ENCODE data around the gene HPS5. TPM values are rescaled to one million over a fixed set of nuclear protein-coding genes. Genes with fewer than 3 reads are reported as not detected.
"Not testable (repeated sequence)": the region's sequence is repeated elsewhere in the genome, so short reads cannot be mapped to it uniquely, and the experiment has no call there.

HPS5 gene
- total RNA-seq, 1 donor from 2014 or later = 24.3 TPM

- no peak for DNase-seq
These were observed 50.7 kb downstream of the HPS5 start for GRCh38 chr11:18271206-18271605.

- DNase-seq = no peak
These were observed 51.8 kb downstream of the HPS5 start for GRCh38 chr11:18270102-18270501.

GRCh38 chr11:18269252-18269651 lies 52.7 kb downstream of the HPS5 start:
- not testable (repeated sequence) for DNase-seq

- DNase-seq = not testable (repeated sequence)
These were observed 54.4 kb downstream of the HPS5 start for GRCh38 chr11:18267335-18268133.

GRCh38 chr11:18265949-18266348 lies 56.0 kb downstream of the HPS5 start, which contains the start of gene SAA1:
Gene SAA1, plus strand, starts transcription at chr11:18266264. Its CDS starts 624 bp downstream, at chr11:18266888.
- DNase-seq = no peak

GRCh38 chr11:18264677-18265555 lies 57.0 kb downstream of the HPS5 start:
- no peak for DNase-seq

GRCh38 chr11:18264035-18264434 lies 57.9 kb downstream of the HPS5 start:
- no peak for DNase-seq

GRCh38 chr11:18262681-18263350 lies 59.1 kb downstream of the HPS5 start:
- DNase-seq = not testable (repeated sequence)

- no peak for DNase-seq
These were observed 60.2 kb downstream of the HPS5 start for GRCh38 chr11:18261721-18262120.

GRCh38 chr11:18259259-18259658 lies 62.7 kb downstream of the HPS5 start:
- no peak for DNase-seq

- DNase-seq = no peak
These were observed 67.1 kb downstream of the HPS5 start for GRCh38 chr11:18254781-18255361.

- DNase-seq = no peak
These were observed 68.1 kb downstream of the HPS5 start for GRCh38 chr11:18253778-18254338.

- DNase-seq = no peak
These were observed 68.7 kb downstream of the HPS5 start for GRCh38 chr11:18253233-18253632.

- no peak for DNase-seq
These were observed 73.4 kb downstream of the HPS5 start, which contains the start of gene SAA2 for GRCh38 chr11:18248561-18248960. Gene SAA2, minus strand, starts transcription at chr11:18248668. Its CDS starts 657 bp downstream, at chr11:18248011.

GRCh38 chr11:18247191-18247581 lies 74.8 kb downstream of the HPS5 start:
- not testable (repeated sequence) for DNase-seq

- not testable (repeated sequence) for DNase-seq
These were observed 75.4 kb downstream of the HPS5 start for GRCh38 chr11:18246379-18247190.

- no peak for DNase-seq
These were observed 76.5 kb downstream of the HPS5 start for GRCh38 chr11:18245396-18245795.

- peak; percentile 50 for DNase-seq
These were observed 78.1 kb downstream of the HPS5 start for GRCh38 chr11:18243783-18244362.

- DNase-seq = no peak
These were observed 82.3 kb downstream of the HPS5 start for GRCh38 chr11:18239655-18240054.

- DNase-seq = no peak
These were observed 85.1 kb downstream of the HPS5 start, which contains the start of gene SAA4 for GRCh38 chr11:18236664-18237356. Gene SAA4, minus strand, starts transcription at chr11:18236802. Its CDS starts 876 bp downstream, at chr11:18235926.

All from tongue (tissue), 2 donors.